Stimulated activated CD8-positive, alpha-beta memory T cell treated with anti-CD3 and anti-CD28 coated beads, Interleukin-15, amount 100 ng/mL, for 4 hours (primary cell): ENCODE results near the gene ITGB5.
"Not testable (repeated sequence)": the region's sequence is repeated elsewhere in the genome, so short reads cannot be mapped to it uniquely, and the experiment has no call there.

Source experiments
- DNase-seq, 2 donors: peaks; one replicate each; pipeline ENCODE4 v3.0.0-alpha.2; 2020; ENCODE audit warnings: low read depth in 2 of 2

ITGB5 gene

DNA sequence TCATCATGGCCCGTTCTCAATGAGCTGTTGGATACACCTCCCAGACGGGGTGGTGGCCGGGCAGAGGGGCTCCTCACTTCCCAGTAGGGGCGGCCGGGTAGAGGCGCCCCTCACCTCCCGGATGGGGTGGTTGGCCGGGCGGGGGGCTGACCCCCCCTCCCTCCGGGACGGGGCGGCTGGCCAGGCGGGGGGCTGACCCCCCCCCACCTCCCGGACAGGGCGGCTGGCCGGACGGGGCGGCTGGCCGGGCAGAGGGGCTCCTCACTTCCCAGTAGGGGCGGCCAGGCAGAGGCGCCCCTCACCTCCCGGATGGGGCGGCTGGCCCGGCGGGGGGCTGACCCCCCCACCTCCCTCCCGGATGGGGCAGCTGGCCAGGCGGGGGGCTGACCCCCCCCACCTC is 137.3 kb downstream of the ITGB5 start:
- DNase-seq, result not testable (repeated sequence)

- no peak for DNase-seq
Measured at GRCh38 chr3:124748560-124749198, 138.5 kb downstream of the ITGB5 start.

DNA sequence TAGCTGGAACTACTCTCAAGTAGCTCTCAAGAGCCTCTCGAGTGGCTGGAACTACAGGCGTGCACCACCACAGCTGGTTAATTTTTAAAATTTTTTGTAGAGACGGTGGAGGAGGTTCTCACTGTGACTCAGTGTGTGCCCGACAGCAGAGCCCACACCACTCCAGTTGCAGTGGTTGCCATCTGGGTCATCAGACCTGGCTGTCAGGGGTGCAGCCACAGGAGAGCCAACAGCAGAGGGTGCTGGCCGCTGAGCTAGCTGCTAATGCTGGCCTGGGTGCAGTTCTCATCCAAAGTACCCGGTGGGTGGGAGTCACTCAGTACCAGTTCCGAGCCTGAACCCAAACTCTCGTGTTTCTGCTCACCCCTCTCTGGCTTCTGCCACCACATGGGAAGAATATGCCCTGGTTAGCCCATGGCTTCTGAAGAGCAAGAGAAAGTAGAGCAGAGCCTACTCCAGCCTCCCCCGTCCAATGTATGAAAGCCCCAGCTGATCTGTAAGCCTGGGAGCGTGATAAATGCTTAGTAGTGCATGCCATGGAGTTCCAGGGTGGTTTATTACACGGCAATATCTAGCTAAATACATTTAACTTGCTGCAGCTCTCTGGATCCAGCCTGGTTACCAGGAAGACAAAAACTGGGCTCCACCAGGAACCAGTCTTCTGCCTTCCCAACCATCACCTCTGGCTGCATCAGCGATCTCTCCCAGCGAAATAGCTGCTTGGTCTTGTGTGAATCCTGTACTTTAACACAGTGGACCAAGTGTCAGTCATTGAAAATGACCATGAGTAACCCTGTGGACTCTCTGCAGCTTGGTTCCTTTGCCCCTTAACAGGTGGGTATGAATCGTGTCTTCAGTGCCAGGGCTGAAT is 139.8 kb downstream of the ITGB5 start:
- no peak for DNase-seq

DNA sequence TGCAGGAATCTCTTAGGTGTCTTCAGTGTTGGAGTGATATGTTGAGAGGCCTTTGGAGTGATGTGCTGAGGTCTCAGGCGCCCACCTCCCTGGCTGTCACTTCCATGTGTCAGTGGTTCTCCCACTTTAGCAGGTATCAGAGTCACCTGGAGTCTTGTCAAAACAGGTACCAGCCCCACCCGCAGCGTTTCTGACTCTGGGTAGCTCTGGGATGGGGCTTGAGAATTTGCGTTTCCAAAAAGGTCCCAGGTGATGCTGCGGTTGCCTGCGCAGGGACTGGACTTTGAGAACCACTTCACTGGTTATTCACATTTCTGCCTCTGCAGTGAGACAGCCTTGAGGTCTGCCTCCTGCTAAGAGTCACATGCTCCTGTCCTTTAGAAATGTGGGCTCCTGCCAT is 141.4 kb downstream of the ITGB5 start:
- no peak for DNase-seq

DNA sequence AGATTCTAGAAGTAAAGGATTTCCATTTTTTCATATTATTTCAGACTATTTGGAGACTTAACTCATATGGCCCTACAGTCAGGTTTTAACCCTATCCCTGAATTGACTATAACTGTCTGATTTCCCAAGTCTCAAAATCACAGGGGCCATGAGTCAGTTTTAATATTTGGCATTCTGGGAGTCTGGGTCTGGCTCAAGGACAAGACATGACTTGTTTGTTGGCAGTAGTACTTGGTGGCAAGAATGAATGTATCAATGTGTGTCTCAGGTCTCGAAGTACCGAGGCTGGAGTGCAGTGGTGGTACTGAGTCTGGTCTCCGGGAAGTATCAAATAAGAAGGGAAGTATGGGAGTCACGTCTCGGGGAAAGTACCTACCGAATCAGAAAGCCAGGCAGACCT is 146.1 kb downstream of the ITGB5 start:
- DNase-seq, result no peak

GRCh38 chr3:124731760-124732159 is 155.4 kb downstream of the ITGB5 start:
- DNase-seq, result no peak

DNA sequence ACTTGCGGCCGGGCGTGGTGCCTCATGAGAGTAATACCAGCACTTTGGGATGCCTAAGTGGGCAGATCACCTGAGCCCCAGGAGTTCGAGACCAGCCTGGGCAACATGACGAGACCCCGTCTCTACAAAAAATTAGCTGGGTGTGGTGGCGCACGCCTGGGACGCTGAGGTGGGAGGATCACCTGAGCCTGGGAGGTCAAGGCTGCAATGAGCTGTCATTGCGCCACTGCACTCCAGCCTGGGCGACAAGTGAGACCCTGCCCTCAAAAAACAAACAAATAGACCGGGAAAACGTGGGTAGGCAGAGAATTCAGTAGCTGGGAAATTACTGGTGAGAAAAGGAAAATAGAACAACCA is 156.2 kb downstream of the ITGB5 start:
- DNase-seq, result no peak

- peak; percentile 79 to 84 for DNase-seq
Measured at GRCh38 chr3:124730129-124730940, 156.8 kb downstream of the ITGB5 start, which contains the start of gene UMPS. UMPS (plus strand) TSS chr3:124730452; CDS start chr3:124730472, 20 bp downstream.

- no peak for DNase-seq
Measured at GRCh38 chr3:124722589-124722988, 164.6 kb downstream of the ITGB5 start.

- DNase-seq, result no peak
Measured at GRCh38 chr3:124714223-124714853, 172.8 kb downstream of the ITGB5 start.
